Measurements from ENCODE around the gene RGS11. TPM values are rescaled to one million over a fixed set of nuclear protein-coding genes. Genes with fewer than 3 reads are reported as not detected.

The RGS11 gene
- total RNA-seq, 3 donors from 2014 or later (not counting 1 experiment from before 2014, with no cell fraction given) = 0.25 TPM; not detected in 2

DNA sequence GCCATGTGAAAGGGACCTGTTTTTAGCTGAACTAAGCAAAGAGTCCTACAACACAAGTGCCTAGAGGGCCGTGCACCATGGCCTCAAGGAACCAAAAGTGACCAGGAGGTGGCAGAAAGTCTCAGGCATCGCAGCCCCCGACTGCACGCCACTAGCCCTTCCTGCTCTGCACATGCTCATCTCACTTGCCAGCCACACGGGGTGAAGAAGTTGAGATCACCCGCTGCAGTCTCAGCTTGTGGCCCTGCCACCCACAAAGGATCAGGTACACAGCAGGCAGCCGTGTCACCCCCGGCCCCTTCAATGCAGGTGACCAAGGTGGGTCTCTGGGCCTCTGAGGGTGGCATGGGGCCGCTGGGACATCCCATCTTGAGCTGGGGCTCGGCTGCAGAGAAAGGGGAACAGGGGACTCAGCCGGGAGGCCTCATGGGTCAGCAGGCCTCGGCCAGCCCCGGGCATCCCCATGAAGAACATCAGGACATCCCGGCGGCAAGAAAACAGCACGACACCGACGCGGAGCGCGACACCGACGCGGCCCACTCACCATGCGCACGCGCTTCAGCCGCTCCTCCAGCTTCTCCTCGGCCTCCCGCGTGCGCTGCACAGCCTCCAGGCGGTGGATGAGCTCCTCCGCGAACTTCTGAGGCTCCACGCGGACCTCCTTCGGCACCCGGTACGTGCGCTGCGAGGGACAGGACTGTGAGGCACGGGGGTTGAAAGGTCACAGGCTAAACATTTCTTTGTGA is 28.2 kb upstream of the RGS11 start:
- Histone ChIP-seq H3K9me3 (ENCODE audit: control insufficient read depth, insufficient read depth, low read length) (no peaks in the 10 kb centered on the region), H3K27ac (ENCODE audit: low read length) (no peak overlapping the region), H3K27me3 (ENCODE audit: control insufficient read depth, insufficient read depth, low read length) (no peaks in the 10 kb centered on the region), H3K36me3 (ENCODE audit: control insufficient read depth, insufficient read depth, low read length) (peaks cover 43% of the 10 kb centered on the region), H3K4me1 (ENCODE audit: control insufficient read depth, insufficient read depth, low read length) (peaks cover 40% of the 10 kb centered on the region), H3K4me3 (ENCODE audit: low read length) (no peak overlapping the region)
- no peak for TF ChIP-seq CTCF (IDR thresholded peaks at IDR 0.05)
- Mint-ChIP-seq H3K9me3 (no peaks in the 10 kb centered on the region), H3K27ac (peak overlapping the region in 1 of 2 donors; percentile 48), H3K4me1 (peaks cover 39 to 42% of the 10 kb centered on the region in 2 donors), H3K4me3 (no peak overlapping the region), H3K27me3 (ENCODE audit: low read depth in 2 of 2) (no peaks in the 10 kb centered on the region), H3K36me3 (no peaks in the 10 kb centered on the region)
- ATAC-seq = peak in 2 of 3 donors; percentile 42 to 48
- intact Hi-C loops (cut with micrococcal nuclease) = loop anchor here (1.0 kb wide), 1 partner anchor 58 kb away; no protein-coding TSS in a partner anchor
- peak in 1 of 2 donors; percentile 50 for DNase-seq
- 89% methylated on average over 43 of the region's 43 CpGs for WGBS (ENCODE audit: insufficient coverage)

DNA sequence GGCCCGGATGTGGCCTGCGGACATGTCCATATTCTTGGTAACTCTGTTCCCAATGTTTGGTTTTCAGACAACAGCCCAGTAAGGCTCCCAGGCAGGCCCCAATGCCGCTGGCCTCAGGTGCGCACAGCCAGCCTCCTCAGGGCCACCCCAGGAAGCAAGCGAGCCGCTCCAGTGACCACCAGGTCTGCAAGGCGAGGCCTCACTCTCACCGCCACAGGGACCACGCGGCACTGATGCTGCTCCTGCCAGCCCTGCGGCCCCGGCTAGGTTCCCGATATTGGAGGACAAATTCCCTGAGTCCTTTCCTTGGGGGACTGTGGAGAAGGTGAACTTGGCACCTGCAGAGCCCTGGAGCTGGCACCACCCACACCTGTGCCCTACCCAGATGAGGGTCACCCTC is 26.2 kb upstream of the RGS11 start:
- Histone ChIP-seq H3K4me3 (ENCODE audit: low read length) (no peak overlapping the region), H3K9me3 (ENCODE audit: control insufficient read depth, insufficient read depth, low read length) (no peaks in the 10 kb centered on the region), H3K36me3 (ENCODE audit: control insufficient read depth, insufficient read depth, low read length) (peaks cover 42% of the 10 kb centered on the region), H3K27me3 (ENCODE audit: control insufficient read depth, insufficient read depth, low read length) (no peaks in the 10 kb centered on the region), H3K27ac (ENCODE audit: low read length) (no peak overlapping the region), H3K4me1 (ENCODE audit: control insufficient read depth, insufficient read depth, low read length) (peaks cover 20% of the 10 kb centered on the region)
- H3K27ac Mint-ChIP-seq = no peak overlapping the region
- WGBS (ENCODE audit: insufficient coverage) = 96% methylated on average over 13 of the region's 13 CpGs
- peaks cover 19 to 22% of the 10 kb centered on the region in 2 donors for H3K4me1 Mint-ChIP-seq
- no peak for TF ChIP-seq CTCF (IDR thresholded peaks at IDR 0.05)
- DNase-seq (no peak), ATAC-seq (no peak)
- no peaks in the 10 kb centered on the region for H3K9me3 Mint-ChIP-seq
- H3K4me3 Mint-ChIP-seq = no peak overlapping the region
- no peaks in the 10 kb centered on the region for H3K27me3 Mint-ChIP-seq (ENCODE audit: low read depth in 2 of 2)
- H3K36me3 Mint-ChIP-seq = no peaks in the 10 kb centered on the region
- intact Hi-C loops (cut with micrococcal nuclease) = no loop called here

GRCh38 chr16:301235-301634 is 25.5 kb upstream of the RGS11 start:
- H3K36me3 Mint-ChIP-seq = no peaks in the 10 kb centered on the region
- no peak overlapping the region for H3K27ac Mint-ChIP-seq
- H3K9me3 Mint-ChIP-seq = no peaks in the 10 kb centered on the region
- peaks cover 12 to 15% of the 10 kb centered on the region in 2 donors for H3K4me1 Mint-ChIP-seq
- Histone ChIP-seq H3K27me3 (ENCODE audit: control insufficient read depth, insufficient read depth, low read length) (no peaks in the 10 kb centered on the region), H3K4me3 (ENCODE audit: low read length) (no peak overlapping the region), H3K4me1 (ENCODE audit: control insufficient read depth, insufficient read depth, low read length) (peaks cover 13% of the 10 kb centered on the region), H3K36me3 (ENCODE audit: control insufficient read depth, insufficient read depth, low read length) (peaks cover 43% of the 10 kb centered on the region), H3K9me3 (ENCODE audit: control insufficient read depth, insufficient read depth, low read length) (no peaks in the 10 kb centered on the region), H3K27ac (ENCODE audit: low read length) (no peak overlapping the region)
- TF ChIP-seq CTCF (IDR thresholded peaks at IDR 0.05) = no peak
- DNase-seq (no peak), ATAC-seq (no peak)
- intact Hi-C loops (cut with micrococcal nuclease) = no loop called here
- 94% methylated on average over 6 of the region's 6 CpGs for WGBS (ENCODE audit: insufficient coverage)
- H3K27me3 Mint-ChIP-seq (ENCODE audit: low read depth in 2 of 2) = no peaks in the 10 kb centered on the region
- no peak overlapping the region for H3K4me3 Mint-ChIP-seq

- Histone ChIP-seq H3K36me3 (ENCODE audit: control insufficient read depth, insufficient read depth, low read length) (peaks cover 42% of the 10 kb centered on the region), H3K9me3 (ENCODE audit: control insufficient read depth, insufficient read depth, low read length) (no peaks in the 10 kb centered on the region), H3K4me1 (ENCODE audit: control insufficient read depth, insufficient read depth, low read length) (no peaks in the 10 kb centered on the region), H3K27me3 (ENCODE audit: control insufficient read depth, insufficient read depth, low read length) (no peaks in the 10 kb centered on the region), H3K4me3 (ENCODE audit: low read length) (no peak overlapping the region), H3K27ac (ENCODE audit: low read length) (no peak overlapping the region)
- no peaks in the 10 kb centered on the region for H3K36me3 Mint-ChIP-seq
- ATAC-seq (no peak), DNase-seq (no peak)
- H3K4me3 Mint-ChIP-seq = no peak overlapping the region
- H3K9me3 Mint-ChIP-seq = no peaks in the 10 kb centered on the region
- no peaks in the 10 kb centered on the region for H3K27me3 Mint-ChIP-seq (ENCODE audit: low read depth in 2 of 2)
- H3K4me1 Mint-ChIP-seq = no peaks in the 10 kb centered on the region
- intact Hi-C loops (cut with micrococcal nuclease) = no loop called here
- WGBS (ENCODE audit: insufficient coverage) = 97% methylated on average over 32 of the region's 32 CpGs
- no peak overlapping the region for H3K27ac Mint-ChIP-seq
- TF ChIP-seq CTCF (IDR thresholded peaks at IDR 0.05) = no peak
These were observed 22.1 kb upstream of the RGS11 start for GRCh38 chr16:297832-298231.
